SK-N-DZ (cell line): ENCODE measurements around the gene BHLHA9.
A peak's percentile ranks its signal among the peaks of the same experiment; 100 is the strongest.

Source experiments
- DNase-seq: peaks from one replicate; pipeline ENCODE4 v3.0.0-alpha.2; 2015; ENCODE audit warnings: low spot score

The BHLHA9 gene

DNA sequence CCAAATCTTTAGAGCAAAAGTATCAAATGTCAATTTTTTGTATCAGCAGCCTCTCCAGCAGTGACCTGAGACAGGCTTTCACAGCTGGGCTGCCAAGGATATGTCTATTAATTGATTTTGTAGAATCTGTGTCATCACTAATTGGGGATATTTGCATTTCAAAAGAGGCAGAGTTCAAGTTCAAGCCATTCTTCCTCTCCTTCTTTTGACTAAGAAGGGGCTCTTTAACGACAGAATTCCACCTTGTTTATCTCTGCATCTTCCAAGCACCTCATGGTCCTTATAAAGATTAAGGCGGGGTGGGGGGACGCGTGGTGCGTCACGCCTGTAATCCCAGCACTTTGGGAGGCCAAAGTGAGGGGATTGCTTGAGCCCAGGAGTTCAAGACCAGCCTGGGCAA, 15.2 kb upstream of the BHLHA9 start:
- no peak for DNase-seq

DNA sequence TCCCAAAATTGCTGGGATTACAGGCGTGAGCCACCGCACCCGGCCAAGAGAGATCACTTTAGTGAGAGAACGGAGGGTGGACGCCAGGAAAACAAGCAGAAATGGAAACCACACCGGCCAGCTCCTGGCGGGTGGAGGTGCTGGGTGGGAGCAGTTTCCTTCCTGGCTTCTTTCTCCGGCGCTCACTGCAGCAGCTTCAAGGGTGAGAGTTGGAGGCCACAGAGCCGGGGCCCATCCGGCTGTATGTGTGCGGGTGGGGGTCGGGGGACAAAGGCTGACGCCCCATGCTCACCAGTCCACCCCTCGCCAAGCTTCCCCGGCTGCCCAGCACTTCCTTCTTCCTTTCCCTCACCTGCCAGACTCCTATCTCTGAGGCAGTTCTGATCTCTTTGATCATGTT, 13.5 kb upstream of the BHLHA9 start:
- no peak for DNase-seq

DNA sequence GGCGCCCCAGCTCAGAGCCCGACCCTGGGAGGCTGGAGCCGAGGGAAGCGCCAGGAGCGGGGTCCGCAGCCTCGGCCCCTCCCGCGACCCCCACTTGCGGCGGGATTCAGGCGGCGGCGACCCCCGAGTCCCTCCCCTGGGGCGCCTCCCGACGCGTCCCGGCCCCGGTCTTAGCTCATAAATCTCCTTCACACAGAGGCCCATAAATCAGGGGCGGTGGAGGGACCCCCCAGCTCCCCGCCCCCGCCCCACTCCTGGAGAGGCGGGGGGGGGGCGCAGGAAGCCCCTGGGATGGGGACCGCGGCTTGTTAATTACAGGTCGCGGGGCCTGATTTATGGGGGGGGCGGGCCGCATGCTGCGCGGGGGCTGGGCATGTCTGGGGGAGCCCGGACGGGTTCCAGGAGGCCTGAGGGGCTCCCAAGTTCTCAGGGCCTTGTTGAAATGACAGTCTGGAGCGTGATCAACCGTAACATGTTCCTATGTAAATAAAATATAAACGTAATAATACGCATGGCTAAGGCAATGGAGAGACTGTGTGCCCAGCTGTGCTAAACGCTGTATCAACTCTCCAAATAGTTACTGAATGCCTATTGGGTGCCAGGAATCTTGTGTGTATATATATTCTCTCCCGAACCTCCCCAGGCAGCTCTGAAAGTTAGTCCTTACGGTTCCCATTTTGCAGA, 10.0 kb upstream of the BHLHA9 start:
- no peak for DNase-seq

DNA sequence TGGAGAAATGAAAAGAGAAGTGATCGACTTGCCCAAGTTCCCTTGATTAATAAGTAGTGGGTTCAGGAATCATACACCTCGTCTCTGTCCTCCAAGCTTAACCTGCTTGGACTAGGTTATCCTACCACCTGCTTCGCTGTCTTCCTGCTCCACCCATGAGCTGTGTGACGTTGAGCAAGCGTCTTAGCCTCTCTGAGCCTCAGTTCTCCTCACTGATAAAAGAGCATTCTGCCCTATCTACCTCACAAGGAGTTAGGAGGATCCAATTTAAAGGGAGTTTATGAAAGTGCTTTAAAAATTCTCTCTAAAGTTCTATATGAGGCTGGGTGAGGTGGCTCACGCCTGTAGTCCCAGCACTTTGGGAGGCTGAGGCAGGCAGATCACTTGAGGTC, 9.5 kb upstream of the BHLHA9 start:
- no peak for DNase-seq

DNA sequence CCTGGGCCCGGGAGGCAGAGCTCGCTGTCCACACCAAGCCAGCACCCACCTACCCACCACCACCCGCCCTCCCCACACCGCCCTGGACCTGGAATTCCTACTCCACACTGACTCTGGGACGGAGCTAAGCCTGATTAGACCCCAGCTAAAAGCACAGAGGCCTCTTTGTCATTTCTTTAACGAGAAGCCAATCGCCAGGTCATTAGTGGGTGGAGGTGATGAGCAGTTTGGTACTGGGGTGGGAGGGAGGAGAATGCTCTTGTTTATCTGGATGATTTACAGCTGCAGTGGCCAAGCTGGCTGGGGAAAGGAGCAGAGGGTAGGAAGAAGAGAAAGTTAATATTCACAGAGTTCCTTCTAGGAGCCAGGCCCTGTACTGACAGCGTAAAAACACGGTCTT, 6.0 kb upstream of the BHLHA9 start:
- no peak for DNase-seq

DNA sequence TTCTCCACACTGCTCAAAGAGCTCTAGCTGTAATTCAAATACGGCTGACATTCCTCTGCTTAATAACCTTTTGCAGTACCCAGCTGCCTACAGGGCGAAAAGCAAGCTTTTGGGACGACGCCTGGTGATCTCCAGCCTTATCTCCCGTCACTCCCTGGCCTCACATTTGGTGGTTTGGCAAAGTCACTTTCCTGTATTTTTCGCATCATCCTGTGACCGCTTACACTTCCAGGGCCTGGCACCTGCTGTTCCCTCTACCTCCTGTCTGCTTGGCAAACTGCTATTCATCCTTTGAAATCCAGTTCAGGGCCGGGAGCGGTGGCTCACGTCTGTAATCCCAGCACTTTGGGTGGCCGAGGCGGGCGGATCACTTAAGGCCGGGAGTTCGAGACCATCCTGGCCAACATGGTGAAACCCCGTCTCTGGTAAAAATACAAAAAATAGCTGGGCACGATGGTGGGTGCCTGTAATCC, 2.7 kb upstream of the BHLHA9 start:
- no peak for DNase-seq

DNA sequence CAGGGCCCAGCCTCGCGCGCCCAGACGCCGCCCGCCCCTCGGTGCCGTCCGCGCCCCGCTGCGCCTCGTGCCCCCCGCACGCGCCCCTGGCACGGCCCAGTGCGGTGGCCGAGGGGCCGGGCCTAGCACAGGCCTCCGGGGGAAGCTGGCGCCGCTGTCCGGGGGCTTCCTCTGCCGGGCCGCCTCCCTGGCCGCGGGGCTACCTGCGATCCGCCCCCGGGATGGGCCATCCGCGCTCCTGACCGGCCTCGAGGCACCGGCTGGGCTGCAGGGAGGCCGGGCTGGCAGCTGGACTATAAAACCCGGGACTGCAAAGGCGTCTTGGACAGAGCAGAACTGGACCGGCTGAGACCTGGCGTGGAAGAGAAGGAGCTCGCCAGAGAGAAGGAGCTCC, 783 bp downstream of the BHLHA9 start:
- DNase-seq = no peak

DNA sequence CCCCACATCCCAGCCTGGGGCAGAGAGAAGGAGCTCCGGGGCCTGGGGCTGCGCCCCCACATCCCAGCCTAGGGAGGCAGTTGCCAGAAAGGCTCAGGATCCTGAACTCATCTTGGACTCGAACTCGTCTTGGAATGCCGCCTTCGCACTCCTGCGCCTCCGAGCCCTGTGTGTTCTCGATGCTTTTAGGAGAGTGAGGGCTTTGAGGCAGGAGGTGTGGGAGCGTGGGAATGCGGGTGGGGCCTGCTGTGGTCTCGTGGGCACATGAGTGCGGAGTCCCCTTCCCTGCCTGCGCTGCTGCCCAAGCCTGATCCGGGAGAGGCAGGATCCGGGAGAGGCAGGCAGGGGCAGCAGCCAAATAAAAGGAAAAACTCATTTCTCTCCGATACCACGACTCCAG, 1.2 kb downstream of the BHLHA9 start:
- no peak for DNase-seq

DNA sequence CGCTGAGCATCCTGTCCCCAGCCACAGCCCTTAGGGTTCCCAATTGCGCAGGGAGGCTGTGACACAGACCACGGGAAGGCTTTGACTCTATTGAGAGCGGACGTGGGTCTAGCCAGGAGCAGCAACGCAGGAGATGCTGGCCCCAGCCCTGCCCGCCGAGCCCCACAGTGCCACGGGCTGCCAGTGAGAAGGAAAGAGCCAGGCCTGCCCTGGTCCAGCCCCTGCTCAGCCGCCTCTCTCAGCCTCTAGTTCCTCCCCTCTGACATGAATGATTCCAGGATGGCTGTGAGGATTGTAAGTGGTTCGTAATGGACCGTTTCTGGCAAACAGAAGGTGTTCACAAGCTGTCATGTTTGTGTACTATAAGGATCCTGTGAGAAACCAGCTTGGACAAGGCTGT, 2.5 kb downstream of the BHLHA9 start:
- no peak for DNase-seq

DNA sequence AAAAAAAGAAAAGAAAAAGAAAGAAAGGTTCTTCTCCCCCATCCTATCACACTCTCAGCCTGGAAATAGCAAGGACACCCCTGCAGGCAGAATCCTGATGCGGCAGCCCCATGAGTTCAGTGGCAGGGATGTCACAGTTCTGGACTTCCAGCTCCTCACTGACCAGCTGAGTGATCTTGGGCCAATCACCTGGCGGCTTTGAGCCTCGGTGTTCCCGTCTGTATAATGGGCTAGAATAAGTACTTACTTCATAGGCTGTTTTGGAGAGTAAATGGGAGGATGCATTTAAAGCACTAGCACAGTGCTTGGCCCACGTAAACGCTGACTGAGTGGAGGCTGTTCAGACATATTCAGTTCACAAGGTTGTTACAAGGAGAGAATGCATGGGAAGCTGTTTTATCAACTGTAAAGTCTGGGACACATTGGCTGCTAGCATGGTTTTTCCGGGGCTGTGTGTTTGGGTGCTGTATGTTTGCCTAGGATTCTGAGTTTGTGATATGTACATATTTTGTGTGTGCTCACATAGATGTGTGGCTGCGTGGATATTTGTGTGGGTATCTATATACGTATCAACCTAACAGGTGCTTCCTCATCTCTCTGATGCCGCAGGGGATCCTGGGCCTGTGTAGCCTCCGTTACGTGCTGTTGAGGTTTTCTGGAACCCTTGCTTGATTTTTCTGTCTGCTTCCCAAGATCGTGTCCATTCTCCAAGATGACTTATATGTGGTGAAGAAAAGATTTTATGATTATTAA, 3.4 kb downstream of the BHLHA9 start:
- no peak for DNase-seq

DNA sequence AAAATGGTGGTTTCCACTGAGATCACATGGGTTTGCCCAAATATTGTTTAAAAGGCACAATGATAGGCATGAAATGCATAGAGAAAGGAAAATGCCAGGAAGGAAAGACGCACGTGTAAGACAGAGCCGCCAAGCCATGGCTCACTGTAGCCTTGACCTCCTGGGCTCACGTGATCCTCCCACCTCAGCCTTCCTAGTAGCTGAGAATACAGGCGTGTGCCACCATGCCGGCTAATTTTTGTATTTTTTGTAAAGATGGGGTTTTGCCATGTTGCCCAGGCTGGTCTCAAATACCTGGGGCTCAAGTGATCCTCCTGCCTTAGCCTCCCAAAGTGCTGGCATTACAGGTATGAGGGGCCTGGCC, 4.0 kb downstream of the BHLHA9 start:
- no peak for DNase-seq

DNA sequence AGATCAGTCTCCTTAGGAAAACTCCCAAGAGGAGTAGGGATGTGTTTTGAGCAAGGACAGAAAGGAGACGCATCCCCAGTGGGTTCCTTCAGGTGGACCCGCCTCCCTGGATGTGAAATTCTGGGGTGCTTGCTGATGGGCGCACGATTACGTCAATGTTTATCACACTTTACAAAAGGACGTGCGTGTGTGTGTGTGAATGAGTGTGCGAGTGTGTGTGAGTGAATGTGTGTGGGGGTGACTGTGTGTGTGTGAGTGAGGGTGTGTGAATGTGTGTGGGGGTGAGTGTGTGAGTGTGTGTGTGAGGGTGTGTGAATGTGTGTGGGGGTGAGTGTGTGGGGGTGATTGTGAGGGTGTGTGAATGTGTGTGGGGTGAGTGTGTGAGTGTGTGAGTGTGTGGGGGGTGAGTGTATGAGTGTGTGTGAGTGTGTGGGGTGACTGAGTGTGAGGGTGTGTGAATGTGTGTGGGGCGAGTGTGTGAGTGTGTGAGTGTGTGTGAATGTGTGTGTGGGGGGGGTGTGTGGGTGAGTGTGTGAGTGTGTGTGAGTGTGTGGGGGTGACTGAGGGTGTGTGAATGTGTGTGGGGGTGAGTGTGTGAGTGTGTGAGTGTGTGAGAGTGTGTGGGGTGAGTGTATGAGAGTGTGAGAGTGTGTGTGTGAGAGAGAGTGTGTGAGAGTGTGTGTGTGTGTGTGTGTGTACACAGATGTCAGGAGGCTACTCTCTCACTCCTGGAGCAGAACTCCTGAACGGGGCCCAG, 5.1 kb downstream of the BHLHA9 start:
- no peak for DNase-seq

DNA sequence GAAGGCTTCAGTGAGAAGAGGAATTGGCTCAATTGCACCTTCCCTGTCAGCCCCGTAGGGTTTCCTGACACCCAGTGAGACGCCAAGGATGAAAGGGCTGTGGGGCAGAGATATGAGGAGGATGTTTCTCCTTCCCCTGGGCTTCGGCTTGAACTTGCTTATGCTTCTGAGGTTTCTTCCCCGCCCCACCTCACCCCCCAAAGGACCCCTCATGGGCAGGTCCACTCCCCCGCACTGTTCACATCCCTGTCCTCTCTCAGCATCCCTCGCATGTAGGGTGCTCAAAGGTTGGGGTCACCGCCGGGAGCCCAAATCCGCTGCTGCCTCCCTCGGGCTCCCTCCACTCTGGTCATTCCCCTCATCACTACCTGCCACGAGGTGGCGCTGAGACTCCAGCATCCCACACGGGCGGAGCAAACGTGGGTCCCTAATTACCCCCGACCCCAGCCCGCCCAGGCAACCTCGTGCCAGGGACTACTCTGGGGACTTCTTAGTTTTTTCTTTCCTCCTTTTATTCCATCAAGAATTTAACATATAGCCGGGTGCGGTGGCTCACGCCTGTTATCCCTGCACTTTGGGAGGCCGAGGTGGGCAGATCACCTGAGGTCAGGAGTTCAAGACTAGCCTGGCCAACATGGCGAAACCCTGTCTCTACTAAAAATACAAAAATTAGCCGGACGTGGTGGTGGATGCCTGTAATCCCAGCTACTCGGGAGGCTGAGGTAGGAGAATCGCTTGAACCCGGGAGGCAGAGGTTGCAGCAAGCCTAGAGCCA, 5.9 kb downstream of the BHLHA9 start:
- DNase-seq = peak; percentile 65

DNA sequence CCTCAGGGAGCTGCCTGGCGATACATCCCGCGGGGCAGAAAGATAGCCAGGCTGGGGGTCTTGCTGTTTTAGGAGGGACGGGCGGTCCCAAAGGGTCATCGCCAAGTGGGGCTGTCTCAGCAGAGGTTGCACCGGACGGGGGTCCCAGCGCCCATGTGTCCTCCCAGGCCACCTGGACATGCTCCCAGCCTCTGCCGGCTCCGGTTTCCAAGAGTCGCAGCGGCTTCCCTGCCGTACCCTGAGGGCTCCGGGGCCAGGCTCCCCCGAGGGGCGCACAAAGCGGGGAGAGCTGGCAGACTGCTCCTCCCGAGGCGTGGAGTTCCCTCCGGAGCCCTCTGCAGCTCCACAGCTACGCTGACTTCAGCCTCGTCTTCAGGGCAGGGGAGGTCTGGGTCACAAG, 10.4 kb downstream of the BHLHA9 start:
- no peak for DNase-seq

DNA sequence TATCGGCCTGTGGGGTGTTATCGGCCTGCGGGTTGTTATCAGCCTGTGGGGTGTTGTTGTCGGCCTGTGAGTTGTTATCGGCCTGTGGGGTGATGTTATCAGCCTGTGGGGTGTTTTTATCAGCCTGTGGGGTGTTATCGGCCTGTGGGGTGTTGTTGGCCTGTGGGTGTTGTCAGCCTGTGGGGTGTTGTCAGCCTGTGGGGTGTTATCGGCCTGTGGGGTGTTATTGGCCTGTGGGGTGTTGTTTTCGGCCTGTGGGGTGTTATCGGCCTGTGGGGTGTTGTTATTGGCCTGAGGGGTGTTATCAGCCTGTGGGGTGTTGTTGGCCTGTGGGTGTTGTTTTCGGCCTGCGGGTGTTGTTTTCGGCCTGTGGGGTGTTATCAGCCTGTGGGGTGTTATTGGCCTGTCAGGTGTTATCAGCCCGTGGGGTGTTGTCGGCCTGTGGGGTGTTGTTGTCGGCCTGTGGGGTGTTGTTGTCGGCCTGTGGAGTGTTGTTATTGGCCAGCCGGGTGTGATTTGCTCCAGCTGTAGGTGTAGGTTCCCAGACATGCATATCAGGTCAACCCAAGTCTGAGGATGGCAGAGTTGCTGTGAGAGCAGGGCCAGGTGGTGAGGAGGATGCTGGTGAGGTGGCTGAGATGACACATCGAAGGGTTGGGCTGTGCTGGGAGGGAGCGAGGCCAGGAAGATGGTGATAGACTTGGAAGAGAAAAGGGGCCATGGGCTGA, 16.3 kb downstream of the BHLHA9 start:
- DNase-seq = no peak

DNA sequence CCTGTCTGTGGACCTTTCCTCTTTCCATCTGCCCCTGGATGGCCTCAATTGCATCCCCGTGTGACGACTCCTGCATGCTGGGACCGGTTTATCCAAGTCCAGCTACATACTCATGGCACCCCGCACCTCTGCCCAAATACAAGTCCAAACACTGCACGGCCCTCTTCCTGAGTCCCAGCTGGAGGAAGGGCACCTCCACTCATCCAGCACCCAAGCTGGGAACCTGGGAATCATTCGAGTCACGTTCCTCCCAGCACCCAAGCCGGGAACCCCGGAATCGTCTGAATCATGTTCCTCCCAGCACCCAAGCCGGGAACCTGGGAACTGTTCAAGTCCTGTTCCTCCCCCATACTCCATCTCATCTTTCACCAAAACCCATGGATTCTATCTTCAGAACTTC, 19.5 kb downstream of the BHLHA9 start:
- DNase-seq = no peak

DNA sequence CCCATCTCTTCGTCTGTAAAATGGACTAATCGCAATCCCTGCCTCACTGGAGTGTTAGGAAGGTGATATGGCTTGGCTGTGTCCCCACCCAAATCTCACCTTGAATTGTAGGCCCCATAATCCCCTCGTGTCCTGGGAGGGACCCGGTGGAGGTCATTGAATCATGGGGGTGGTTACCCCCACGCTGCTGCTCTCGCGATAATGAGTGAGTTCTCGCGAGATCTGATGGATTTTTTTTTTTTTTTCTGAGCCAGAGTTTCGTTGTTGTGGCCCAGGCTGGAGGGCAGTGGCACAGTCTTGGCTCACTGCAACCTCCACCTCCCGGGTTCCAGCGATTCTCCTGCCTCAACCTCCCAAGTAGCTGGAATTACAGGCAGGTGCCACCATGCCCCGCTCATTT, 20.4 kb downstream of the BHLHA9 start:
- no peak for DNase-seq

DNA sequence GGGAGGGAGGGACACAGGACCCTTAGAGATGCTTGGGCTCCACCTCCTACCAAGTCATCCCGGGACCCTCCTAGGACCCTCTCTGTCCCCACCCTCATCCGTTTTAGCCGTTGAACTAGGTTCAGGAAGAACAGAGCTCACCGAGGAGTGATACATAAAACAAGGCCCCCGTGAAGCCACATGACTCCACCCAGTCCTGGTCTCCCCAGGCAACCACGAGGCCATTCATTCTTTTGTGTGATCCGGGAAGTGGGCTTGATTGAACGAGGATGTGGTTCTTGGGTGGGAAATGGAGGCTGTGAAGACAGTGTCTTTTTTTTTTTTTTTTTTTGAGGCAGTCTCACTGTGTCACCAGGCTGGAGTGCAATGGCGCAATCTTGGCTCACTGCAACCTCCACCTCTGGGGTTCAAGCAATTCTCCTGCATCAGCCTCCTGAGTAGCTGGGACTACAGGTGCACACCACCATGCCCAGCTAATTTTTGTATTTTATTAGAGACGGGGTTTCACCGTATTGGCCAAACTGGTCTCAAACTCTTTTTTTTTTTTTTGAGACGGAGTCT, 24.0 kb downstream of the BHLHA9 start:
- DNase-seq = no peak

DNA sequence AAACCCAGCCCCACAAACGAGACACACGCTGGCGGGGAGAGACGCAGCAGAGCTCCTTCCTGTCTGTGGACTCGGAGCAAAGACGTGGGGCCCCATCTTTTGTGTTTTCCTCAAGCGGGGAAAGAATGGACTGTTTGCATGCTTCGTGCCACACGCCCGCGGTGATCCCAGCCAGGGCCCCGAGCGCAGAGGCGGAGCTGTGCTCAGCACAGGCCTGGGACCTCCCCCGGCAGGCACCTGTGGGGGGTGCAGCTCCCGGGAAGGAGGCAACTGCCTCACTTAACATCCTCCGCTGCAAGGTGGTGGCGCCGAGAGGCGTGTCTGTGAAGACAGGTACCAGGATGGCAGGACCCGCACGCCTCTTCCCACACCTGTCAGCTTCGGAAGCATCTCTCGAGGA, 28.4 kb downstream of the BHLHA9 start:
- DNase-seq = no peak

DNA sequence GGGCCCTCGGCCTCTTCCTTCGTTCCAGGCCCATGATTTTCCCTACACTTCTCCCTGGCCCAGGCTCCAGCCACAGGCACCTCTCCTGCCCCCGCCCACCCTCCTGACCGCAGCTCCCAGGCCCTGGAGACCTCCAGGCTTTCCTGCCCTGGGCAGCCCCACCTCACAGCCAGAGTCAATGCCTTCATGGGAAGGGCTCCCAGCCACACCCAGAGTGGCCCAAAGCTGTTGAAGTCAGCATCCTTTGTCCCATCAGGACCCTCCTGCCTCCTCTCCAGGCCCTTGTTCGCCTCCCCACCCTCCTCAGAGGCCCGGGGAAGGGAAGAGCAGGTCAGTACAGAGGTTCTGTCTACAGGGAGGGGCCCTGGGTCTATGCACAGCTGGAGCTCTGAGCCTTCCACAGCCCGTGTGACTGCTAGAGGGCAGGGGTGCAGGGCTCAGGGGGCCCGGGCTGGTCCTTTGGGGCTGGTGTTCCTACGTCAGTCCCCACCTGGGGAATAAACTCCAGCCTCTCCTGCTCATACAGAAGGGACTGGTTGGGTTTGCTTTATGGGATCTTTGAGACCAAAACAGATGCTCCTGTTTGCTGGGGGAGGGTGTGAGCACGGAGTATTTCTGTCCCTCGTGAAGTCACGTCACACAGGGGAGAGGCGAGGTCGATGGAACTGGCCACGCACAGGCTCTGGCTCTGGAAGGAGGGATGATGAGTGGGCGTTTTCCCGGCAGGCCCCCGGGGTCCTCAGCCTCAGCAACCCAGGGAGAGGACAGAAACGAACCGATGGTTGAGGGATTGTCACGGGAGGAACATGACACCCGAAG, 29.5 kb downstream of the BHLHA9 start:
- no peak for DNase-seq
